Endothelial cell of umbilical vein (primary cell): ENCODE results near the gene TSACC. TPM values are rescaled to one million over a fixed set of nuclear protein-coding genes. Genes with fewer than 3 reads are reported as not detected.

Source experiments
- BruUV-seq: library from RNA; stranded (reverse); fragments of 400-500 nt; replicated peaks from 2 replicates; lab custom pipeline; 2021; lab: Mats Ljungman, UMichigan
- CTCF ChIA-PET: fragments of 300-600, 350-600 bp; sonication (Branson Sonifier 250); formaldehyde crosslinking; loops from one replicate; lab custom pipeline; 2021; ENCODE audit warnings: antibody characterized with exemption, inconsistent platforms; lab: Charles Lee
- POLR2A ChIA-PET: fragments of 300-600, 350-600 bp; sonication (Branson Sonifier 250); formaldehyde crosslinking; loops from one replicate; lab custom pipeline; 2021; ENCODE audit warnings: antibody characterized with exemption, inconsistent platforms; lab: Charles Lee
- DNase-seq: peaks from one replicate; pipeline ENCODE4 v3.0.0-alpha.2; 2011; ENCODE audit warnings: low read depth, low spot score
- FAIRE-seq: peaks from 2 replicates; lab custom pipeline; 2011; peaks lifted over from hg19 to GRCh38; lab: Jason Lieb, UNC
- H2AFZ ChIP-seq: 2 replicates; pipeline ENCODE4 v1.6.0; 2012; ENCODE audit warnings: low read depth, low read length, control low read depth, inconsistent platforms
- H3K27ac ChIP-seq: 2 replicates; pipeline ENCODE4 v1.5.1; 2011; ENCODE audit warnings: low read depth, mild to moderate bottlenecking, control low read depth, low read length, moderate library complexity; ENCODE audit not compliant: insufficient read depth
- H3K27me3 ChIP-seq, 2 experiments: 2 replicates each; pipeline versions ENCODE4 v1.6.0 to v1.6.1; 2011; ENCODE audit warnings: low read length in 2 of 2, mixed read lengths in 1 of 2; ENCODE audit not compliant: control insufficient read depth in 2 of 2, insufficient read depth in 2 of 2
- H3K36me3 ChIP-seq, 2 experiments: 2 replicates in 1 of 2; 3 replicates in 1 of 2; pipeline ENCODE4 v1.5.1; 2011; ENCODE audit warnings: low read length in 2 of 2, mild to moderate bottlenecking in 1 of 2, moderate library complexity in 1 of 2; ENCODE audit not compliant: control insufficient read depth in 2 of 2, insufficient read depth in 2 of 2; ENCODE audit errors: extremely low read depth in 1 of 2
- H3K4me1 ChIP-seq: 3 replicates; pipeline ENCODE4 v1.5.1; 2011; ENCODE audit warnings: mild to moderate bottlenecking, low read length; ENCODE audit not compliant: control insufficient read depth, insufficient read depth; ENCODE audit errors: extremely low read depth
- H3K4me2 ChIP-seq: 2 replicates; pipeline ENCODE4 v1.6.1; 2011; ENCODE audit warnings: low read length, control low read depth, mixed read lengths; ENCODE audit not compliant: insufficient read depth
- H3K4me3 ChIP-seq, 3 experiments: fragments of 200-600 bp in 1 of 3; sonication (generic), shearing (Covaris generic) in 1 of 3; replicated peaks in 1 of 3; 2 replicates each; pipeline ENCODE4 v1.5.1; 2011 to 2016; ENCODE audit warnings: control low read depth in 3 of 3, low read length in 3 of 3, mild to moderate bottlenecking in 2 of 3, inconsistent platforms in 1 of 3, low read depth in 1 of 3, moderate library complexity in 1 of 3; ENCODE audit not compliant: insufficient read depth in 1 of 3
- H3K79me2 ChIP-seq: 2 replicates; pipeline ENCODE4 v1.6.0; 2012; ENCODE audit warnings: low read length, inconsistent platforms; ENCODE audit not compliant: control insufficient read depth, insufficient read depth
- H3K9ac ChIP-seq: replicated peaks from 2 replicates; pipeline ENCODE3; 2011; ENCODE audit warnings: low read length, control low read depth; ENCODE audit not compliant: insufficient read depth; ENCODE audit errors: extremely low read depth
- H3K9me1 ChIP-seq: replicated peaks from 3 replicates; pipeline ENCODE4 v1.6.0; 2011; ENCODE audit warnings: mild to moderate bottlenecking, low read length; ENCODE audit not compliant: control insufficient read depth, insufficient read depth; ENCODE audit errors: extremely low read depth
- H3K9me3 ChIP-seq: replicated peaks from 2 replicates; pipeline ENCODE4 v1.5.1; 2012; ENCODE audit warnings: low read length, inconsistent platforms; ENCODE audit not compliant: control insufficient read depth, insufficient read depth
- H4K20me1 ChIP-seq: replicated peaks from 2 replicates; pipeline ENCODE3; 2011; ENCODE audit warnings: mild to moderate bottlenecking, low read length; ENCODE audit not compliant: control insufficient read depth, insufficient read depth; ENCODE audit errors: extremely low read depth
- EZH2 ChIP-seq: IDR thresholded peaks from 2 replicates; pipeline ENCODE4 v1.6.1; 2012; ENCODE audit warnings: borderline replicate concordance, low read depth, mild to moderate bottlenecking, moderate library complexity, low read length, inconsistent platforms; ENCODE audit not compliant: severe bottlenecking
- FOS ChIP-seq: IDR thresholded peaks from 2 replicates; pipeline ENCODE4 v1.6.1; 2011; ENCODE audit warnings: mild to moderate bottlenecking, low read length, moderate library complexity, borderline replicate concordance; ENCODE audit not compliant: insufficient read depth
- GATA2 ChIP-seq: IDR thresholded peaks from 2 replicates; pipeline ENCODE4 v1.7.0; 2011; ENCODE audit warnings: low read depth, mild to moderate bottlenecking, moderate library complexity, mixed read lengths, low read length; ENCODE audit not compliant: insufficient read length, insufficient read depth
- JUN ChIP-seq: IDR thresholded peaks from 2 replicates; pipeline ENCODE4 v1.6.1; 2011; ENCODE audit warnings: borderline replicate concordance, low read depth; ENCODE audit not compliant: insufficient read length, insufficient read depth
- MYC ChIP-seq: IDR thresholded peaks from one replicate; pipeline ENCODE4 v1.6.1; 2011; ENCODE audit warnings: mild to moderate bottlenecking, low read depth, low read length
- POLR2A ChIP-seq: IDR thresholded peaks from 2 replicates; pipeline ENCODE4 v1.6.1; 2012; ENCODE audit warnings: low read depth, mild to moderate bottlenecking, control low read depth, low read length
- POLR2AphosphoS5 ChIP-seq: IDR thresholded peaks from 2 replicates; pipeline ENCODE4 v1.6.1; 2012; ENCODE audit warnings: low read depth, mild to moderate bottlenecking, control low read depth, low read length, moderate library complexity; ENCODE audit not compliant: insufficient read depth
- dilution Hi-C: fragments of 300-500 bp; cut with MboI; formaldehyde crosslinking; loops from one replicate; pipeline ENCODE4 v1.15.0; 2019; ENCODE audit warnings: low sequenced_read_pairs; ENCODE audit not compliant: extremely low pct_ligation_motif_present
- intact Hi-C: fragments of 100-400 bp; cut with micrococcal nuclease; formaldehyde crosslinking; loops from one replicate; pipeline ENCODE4 v1.10.0; 2022
- polyA plus RNA-seq, 4 experiments: library from polyadenylated mRNA; depleted of rRNA in 3 of 4; stranded (reverse) in 3 of 4; unstranded in 1 of 4; fragments of >200 nt; gene quantifications; 2 replicates each; pipeline versions ENCODE4 v1.2.1 to v1.2.3, GENCODE V29; 2011 to 2012; ENCODE audit warnings: missing spikeins in 1 of 4
- total RNA-seq: library from RNA; stranded (reverse); gene quantifications from 2 replicates; pipeline ENCODE4 v1.2.3, GENCODE V29; 2021
- TF ChIP-seq, protein P1 (sequence below), 2 donors: IDR thresholded peaks; 1 replicate in 1 of 2; 2 replicates in 1 of 2; pipeline ENCODE4 v1.5.1; 2011; ENCODE audit warnings: low read length in 2 of 2, mild to moderate bottlenecking in 2 of 2, moderate library complexity in 2 of 2, control low read depth in 1 of 2, inconsistent platforms in 1 of 2, low read depth in 1 of 2; ENCODE audit not compliant: insufficient read depth in 1 of 2; ENCODE audit errors: extremely low read depth in 1 of 2
- TF ChIP-seq, protein P2 (sequence below): IDR thresholded peaks from 2 replicates; pipeline ENCODE4 v1.6.1; 2011; ENCODE audit not compliant: insufficient read depth, insufficient read length

The TSACC gene
- total and polyA plus RNA-seq, 2 donors (not counting 3 experiments of a cell fraction or from before 2014, with no cell fraction given): 0.69 to 0.94 TPM

DNA sequence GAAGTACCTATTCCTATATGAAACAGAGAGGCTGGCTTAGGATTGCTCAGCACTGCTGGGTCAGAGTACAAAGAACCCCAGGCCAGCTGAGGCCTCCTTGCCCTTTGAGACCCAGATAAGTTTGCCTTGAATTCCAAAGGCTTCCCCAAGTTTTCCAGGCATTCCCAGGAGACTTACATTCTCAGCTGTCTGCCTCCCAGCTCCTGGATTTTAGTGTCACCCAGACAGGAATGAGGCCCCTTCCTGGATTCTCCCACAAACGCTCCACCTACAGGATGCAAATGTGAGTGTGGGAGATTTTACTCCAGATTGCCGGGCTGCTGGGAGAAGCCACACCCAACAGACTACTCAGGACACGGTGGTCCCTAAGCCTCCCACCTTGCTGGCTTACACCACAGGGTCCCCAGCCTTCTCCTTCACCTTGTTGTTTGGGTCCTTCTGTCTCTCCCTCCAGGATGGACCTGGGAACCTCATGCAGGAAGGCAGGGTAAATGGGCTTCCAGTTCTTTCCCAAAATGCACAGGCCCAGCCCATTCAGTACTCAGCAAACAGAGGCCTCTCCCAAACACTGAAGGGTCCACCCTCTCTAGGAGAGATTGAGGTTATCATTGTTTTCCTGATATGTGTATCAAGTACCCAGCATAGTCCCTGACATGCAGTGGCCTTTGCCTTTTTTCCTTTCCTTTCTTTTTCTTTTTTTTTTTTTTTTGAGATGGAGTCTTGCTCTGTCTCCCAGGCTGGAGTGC is 41.3 kb downstream of the TSACC start:
- ChIA-PET POLR2A (no interaction called here), CTCF (interaction anchor here (0.6 to 4.1 kb wide), 5 partner anchors 20 to 261 kb away, joined by 3 to 37 read pairs (median 4); no protein-coding TSS in a partner anchor)
- no peak overlapping the region for H2AFZ ChIP-seq
- peak; percentile 38 for FAIRE-seq
- no peaks in the 10 kb centered on the region for H3K79me2 ChIP-seq
- no peaks in the 10 kb centered on the region for H3K4me1 ChIP-seq
- intact Hi-C loops (no loop called here), dilution Hi-C loops (no loop called here)
- TF ChIP-seq EZH2: no peak
- TF ChIP-seq POLR2A: no peak
- no peak for TF ChIP-seq GATA2
- TF ChIP-seq FOS: no peak
- no peak for TF ChIP-seq JUN
- TF ChIP-seq, protein P1, sequence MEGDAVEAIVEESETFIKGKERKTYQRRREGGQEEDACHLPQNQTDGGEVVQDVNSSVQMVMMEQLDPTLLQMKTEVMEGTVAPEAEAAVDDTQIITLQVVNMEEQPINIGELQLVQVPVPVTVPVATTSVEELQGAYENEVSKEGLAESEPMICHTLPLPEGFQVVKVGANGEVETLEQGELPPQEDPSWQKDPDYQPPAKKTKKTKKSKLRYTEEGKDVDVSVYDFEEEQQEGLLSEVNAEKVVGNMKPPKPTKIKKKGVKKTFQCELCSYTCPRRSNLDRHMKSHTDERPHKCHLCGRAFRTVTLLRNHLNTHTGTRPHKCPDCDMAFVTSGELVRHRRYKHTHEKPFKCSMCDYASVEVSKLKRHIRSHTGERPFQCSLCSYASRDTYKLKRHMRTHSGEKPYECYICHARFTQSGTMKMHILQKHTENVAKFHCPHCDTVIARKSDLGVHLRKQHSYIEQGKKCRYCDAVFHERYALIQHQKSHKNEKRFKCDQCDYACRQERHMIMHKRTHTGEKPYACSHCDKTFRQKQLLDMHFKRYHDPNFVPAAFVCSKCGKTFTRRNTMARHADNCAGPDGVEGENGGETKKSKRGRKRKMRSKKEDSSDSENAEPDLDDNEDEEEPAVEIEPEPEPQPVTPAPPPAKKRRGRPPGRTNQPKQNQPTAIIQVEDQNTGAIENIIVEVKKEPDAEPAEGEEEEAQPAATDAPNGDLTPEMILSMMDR (IDR thresholded peaks at IDR 0.05; ENCODE audit: extremely low read depth in 1 of 2, insufficient read depth in 1 of 2, low read depth in 1 of 2, low read length in 2 of 2): no peak
- TF ChIP-seq, protein P2, sequence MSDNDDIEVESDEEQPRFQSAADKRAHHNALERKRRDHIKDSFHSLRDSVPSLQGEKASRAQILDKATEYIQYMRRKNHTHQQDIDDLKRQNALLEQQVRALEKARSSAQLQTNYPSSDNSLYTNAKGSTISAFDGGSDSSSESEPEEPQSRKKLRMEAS: no peak
- no peak for TF ChIP-seq POLR2AphosphoS5
- TF ChIP-seq MYC: no peak
- no peaks in the 10 kb centered on the region for H3K9me3 ChIP-seq
- no peak for DNase-seq
- no peak overlapping the region for H3K4me3 ChIP-seq
- H4K20me1 ChIP-seq: no peaks in the 10 kb centered on the region
- H3K9ac ChIP-seq: no peak overlapping the region
- H3K4me2 ChIP-seq: no peak overlapping the region
- no peaks in the 10 kb centered on the region for H3K9me1 ChIP-seq
- no peaks in the 10 kb centered on the region for H3K27me3 ChIP-seq
- BruUV-seq: no TSS peak
- H3K36me3 ChIP-seq: no peaks in the 10 kb centered on the region
- H3K27ac ChIP-seq: no peak overlapping the region
